A549 (cell line): ENCODE results near the gene MIX23. TPM values are rescaled to one million over a fixed set of nuclear protein-coding genes. Genes with fewer than 3 reads are reported as not detected.

Source experiments
- ATAC-seq, 2 experiments: fragments of 200-7000 bp in 1 of 2; fragments of >200 bp in 1 of 2; cut with Nextera tagmentation in 1 of 2; cut with Tn5 transposase in 1 of 2; 3 replicates each; pipeline versions ENCODE4 v1.8.0 to v1.9.1; 2018 to 2020; ENCODE audit warnings: mild to moderate bottlenecking in 1 of 2, moderate library complexity in 1 of 2
- CTCF ChIA-PET: fragments of 300-600 bp; sonication (Branson Sonifier 250); formaldehyde crosslinking; extraction: SDS; loops from one replicate; lab custom pipeline; 2021; ENCODE audit warnings: antibody characterized with exemption, inconsistent platforms; lab: Yijun Ruan, JAX
- POLR2A ChIA-PET: fragments of 350-600 bp; formaldehyde crosslinking; extraction: SDS; loops from one replicate; lab custom pipeline; 2021; ENCODE audit warnings: antibody characterized with exemption, inconsistent platforms; lab: Yijun Ruan, JAX
- DNase-seq, 2 experiments: peaks; one replicate each; pipeline versions ENCODE4 v3.0.0 to v3.0.0-alpha.2; 2011 to 2016; ENCODE audit warnings: low read depth in 1 of 2, low spot score in 1 of 2
- FAIRE-seq: peaks from 2 replicates; lab custom pipeline; 2011; peaks lifted over from hg19 to GRCh38; lab: Jason Lieb, UNC
- H3K27ac ChIP-seq, 2 experiments: fragments of >200 bp; sonication (Bioruptor Twin); formaldehyde crosslinking; 3 replicates each; pipeline ENCODE4 v1.5.1; 2016 to 2017
- H3K4me1 ChIP-seq: fragments of >200 bp; sonication (Bioruptor Twin); formaldehyde crosslinking; 3 replicates; pipeline ENCODE4 v1.6.1; 2016
- H3K4me2 ChIP-seq: fragments of >200 bp; sonication (Bioruptor Twin); formaldehyde crosslinking; 3 replicates; pipeline ENCODE4 v1.6.1; 2016
- H3K4me3 ChIP-seq: fragments of >200 bp; sonication (Bioruptor Twin); formaldehyde crosslinking; 3 replicates; pipeline ENCODE4 v1.5.1; 2016
- H3K9me3 ChIP-seq: fragments of >200 bp; sonication (Bioruptor Twin); formaldehyde crosslinking; 3 replicates; pipeline ENCODE4 v1.6.1; 2016
- BCL3 ChIP-seq: fragments of >200 bp; sonication (Bioruptor Twin); formaldehyde crosslinking; IDR thresholded peaks from 3 replicates; pipeline ENCODE4 v1.6.1; 2016
- BHLHE40 ChIP-seq: IDR thresholded peaks from 2 replicates; pipeline ENCODE4 v1.6.1; 2012; ENCODE audit warnings: low read depth, low read length, inconsistent platforms
- CEBPB ChIP-seq, 2 experiments: fragments of >200 bp in 1 of 2; sonication (Bioruptor Twin) in 1 of 2; formaldehyde crosslinking in 1 of 2; IDR thresholded peaks; 2 replicates each; pipeline ENCODE4 v1.6.1; 2012 to 2016
- EHMT2 ChIP-seq: fragments of 200-600 bp; sonication (generic); IDR thresholded peaks from 2 replicates; pipeline ENCODE4 v1.6.1; 2016; ENCODE audit warnings: antibody characterized with exemption, low read depth, mild to moderate bottlenecking, moderate library complexity
- GATA3 ChIP-seq: IDR thresholded peaks from 2 replicates; pipeline ENCODE4 v1.6.1; 2012; ENCODE audit warnings: borderline replicate concordance
- HDAC2 ChIP-seq: fragments of 200-600 bp; sonication (generic); IDR thresholded peaks from 2 replicates; pipeline ENCODE4 v1.6.1; 2016
- HES2 ChIP-seq: fragments of >200 bp; sonication (Bioruptor Twin); formaldehyde crosslinking; IDR thresholded peaks from 2 replicates; pipeline ENCODE4 v1.6.1; 2016
- JUN ChIP-seq, 2 experiments: fragments of >200 bp; sonication (Bioruptor Twin); formaldehyde crosslinking; IDR thresholded peaks; 2 replicates in 1 of 2; 3 replicates in 1 of 2; pipeline ENCODE4 v1.6.1; 2016 to 2017
- KDM5A ChIP-seq: fragments of 200-600 bp; sonication (generic); IDR thresholded peaks from 2 replicates; pipeline ENCODE4 v1.6.1; 2016; ENCODE audit warnings: antibody characterized with exemption, mild to moderate bottlenecking
- MAFK ChIP-seq: fragments of 450-650 bp; IDR thresholded peaks from 2 replicates; pipeline ENCODE4 v1.6.1; 2014; ENCODE audit not compliant: partially characterized antibody
- MAX ChIP-seq: IDR thresholded peaks from 2 replicates; pipeline ENCODE4 v1.6.1; 2012
- MAZ ChIP-seq: fragments of 150-350 bp; IDR thresholded peaks from 2 replicates; pipeline ENCODE4 v1.6.1; 2014; ENCODE audit warnings: antibody characterized with exemption, low read depth, low read length, borderline replicate concordance
- MYC ChIP-seq: IDR thresholded peaks from 2 replicates; pipeline ENCODE4 v1.6.1; 2012; ENCODE audit warnings: mild to moderate bottlenecking, inconsistent platforms, low read length, improper control_type of control experiment, borderline replicate concordance
- PHF8 ChIP-seq: fragments of 200-600 bp; sonication (generic); IDR thresholded peaks from 2 replicates; pipeline ENCODE4 v1.6.1; 2016; ENCODE audit warnings: low read depth, mild to moderate bottlenecking, antibody characterized with exemption, moderate library complexity, borderline replicate concordance
- POLR2A ChIP-seq: IDR thresholded peaks from 2 replicates; pipeline ENCODE4 v1.6.1; 2012; ENCODE audit warnings: mild to moderate bottlenecking, low read length
- RAD21 ChIP-seq, 2 experiments: fragments of >200 bp in 1 of 2; sonication (Bioruptor Twin) in 1 of 2; formaldehyde crosslinking in 1 of 2; IDR thresholded peaks in 1 of 2; conservative IDR thresholded peaks in 1 of 2; 2 replicates in 1 of 2; 3 replicates in 1 of 2; pipeline ENCODE4 v1.6.1; 2012 to 2018; ENCODE audit warnings: inconsistent platforms in 1 of 2
- RARB ChIP-seq: fragments of 250-450 bp; sonication (Bioruptor Pico); IDR thresholded peaks from 2 replicates; pipeline ENCODE4 v1.8.0; 2021; ENCODE audit warnings: mild to moderate bottlenecking, moderate library complexity
- TFCP2L1 ChIP-seq: fragments of 250-450 bp; sonication (Bioruptor Pico); IDR thresholded peaks from 2 replicates; pipeline ENCODE4 v1.5.0; 2021; ENCODE audit warnings: mild to moderate bottlenecking
- ZFP36 ChIP-seq: fragments of 450-650 bp; IDR thresholded peaks from 2 replicates; pipeline ENCODE4 v1.6.1; 2014; ENCODE audit warnings: borderline replicate concordance; ENCODE audit not compliant: partially characterized antibody
- ZSCAN20 ChIP-seq: fragments of 250-450 bp; sonication (Bioruptor Pico); IDR thresholded peaks from 2 replicates; pipeline ENCODE4 v1.8.0; 2022; ENCODE audit warnings: mild to moderate bottlenecking, moderate library complexity
- WGBS: methylation state at CpG from one replicate; pipeline ENCODE4 v1.1.6; 2017; ENCODE audit errors: missing lambda C conversion rate; 5-methylcytosine and 5-hydroxymethylcytosine counted together
- polyA plus RNA-seq, 4 experiments: library from polyadenylated mRNA; depleted of rRNA in 3 of 4; stranded (reverse); fragments of >200 nt; fragmentation: RNase III in 1 of 4; extraction: RNeasy Plus Mini Kit Qiagen cat#74134 plus additional on column Dnase treatment in 1 of 4; gene quantifications; 2 replicates in 3 of 4; 3 replicates in 1 of 4; pipeline ENCODE4 v1.2.3, GENCODE V29; 2011 to 2017
- TF ChIP-seq, protein P1 (sequence below): IDR thresholded peaks from 2 replicates; pipeline ENCODE4 v1.6.1; 2012

Gene MIX23
- polyA plus RNA-seq, 2 of the 4 experiments (the other 2 are of a cell fraction): 51.6 to 54.1 TPM

- ChIA-PET CTCF (interaction anchor here (0.7 to 2.3 kb wide), 5 partner anchors 19 to 262 kb away, joined by 3 to 9 read pairs (median 4); partner anchors contain the start of gene FAM162A), POLR2A (interaction anchor here (0.9 to 2.7 kb wide), 8 partner anchors 8 to 262 kb away, joined by 3 to 26 read pairs (median 4); partner anchors contain the start of genes FAM162A and MIX23)
- no peaks in the 10 kb centered on the region for H3K9me3 ChIP-seq
- H3K27ac ChIP-seq: peak overlapping the region; percentile 87 to 90
- TF ChIP-seq CEBPB (IDR thresholded peaks at IDR 0.05) (no peak), HES2 (no peak), EHMT2 (no peak), RARB (CRISPR knock-in tag) (no peak), MAFK (peak; percentile 34)
- H3K4me1 ChIP-seq: peaks cover 16% of the 10 kb centered on the region
- H3K4me3 ChIP-seq: peak overlapping the region; percentile 74
- FAIRE-seq: no peak
- 23% methylated on average over 14 of the region's 14 CpGs for WGBS
- peak overlapping the region; percentile 89 for H3K4me2 ChIP-seq
- DNase-seq: no peak
- ATAC-seq: peak in 1 of 2 experiments; percentile 17; a peak in 3 of 6 replicates
Observed at GRCh38 chr3:122416966-122417365, 33.9 kb upstream of the MIX23 start.

DNA sequence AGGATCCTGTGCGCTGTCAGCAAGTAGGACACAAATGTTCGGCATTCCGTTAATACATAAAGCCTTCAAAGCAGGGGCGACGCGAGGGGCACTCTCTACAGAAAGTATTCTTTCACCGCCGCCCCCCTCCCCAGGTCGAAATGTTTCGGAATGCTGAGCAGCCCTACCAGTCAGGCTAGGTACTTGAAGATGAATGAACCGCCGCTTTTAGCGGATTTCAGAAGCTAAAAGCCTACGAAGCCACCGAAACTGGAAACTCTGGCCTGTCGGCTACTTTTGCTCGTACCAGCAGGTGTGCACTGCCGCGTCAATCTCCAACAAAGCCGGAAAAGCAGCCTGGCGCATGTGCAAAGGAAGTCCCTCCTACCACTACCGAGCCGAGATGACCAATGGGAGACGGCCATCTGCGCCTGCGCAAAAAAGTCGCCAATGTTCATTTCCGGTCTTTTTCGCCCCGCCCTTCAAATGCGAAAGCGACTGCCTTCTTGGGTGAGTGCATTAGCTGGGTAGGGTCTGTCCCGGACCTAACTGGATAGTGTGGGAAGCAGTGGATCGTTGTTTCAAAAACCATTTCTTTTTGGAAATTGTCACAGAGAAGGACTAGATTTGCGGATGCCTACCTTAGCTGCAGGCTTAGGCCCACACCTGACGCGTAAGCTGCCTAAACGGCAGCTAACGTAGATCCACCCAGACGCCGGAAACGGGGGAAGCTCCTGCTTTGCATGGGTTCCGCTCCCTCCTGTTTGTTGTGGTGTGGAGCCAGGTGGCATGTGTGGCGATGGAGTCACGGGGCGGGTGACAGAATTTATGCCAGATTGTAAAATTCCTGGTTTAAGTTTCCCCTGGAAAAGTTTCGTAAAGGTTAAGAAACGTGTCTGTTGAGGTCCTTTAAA, 33.0 kb upstream of the MIX23 start, which contains the start of gene WDR5B:
Gene WDR5B, minus strand, starts transcription at position 301 of the 893 bp plus-strand sequence. CDS start 534 bp downstream, outside the sequence.
- POLR2A ChIA-PET: interaction anchor here (0.7 to 2.7 kb wide), 18 partner anchors 8 to 651 kb away, joined by 3 to 26 read pairs (median 4); partner anchors contain the start of genes FAM162A, HSPBAP1, KPNA1 and MIX23
- WGBS: 1% methylated on average over 48 of the region's 48 CpGs

More for the DNA sequence above, 33.0 kb upstream of the MIX23 start, which contains the start of gene WDR5B:
- DNase-seq (peak; percentile 98), FAIRE-seq (peak; percentile 83), ATAC-seq (peak; percentile 95 to 98)
- H3K27ac ChIP-seq: peak within 1 kb of the TSS; percentile 87 to 90
- no peaks in the 10 kb centered on the region for H3K9me3 ChIP-seq
- H3K4me3 ChIP-seq: peak within 1 kb of the TSS; percentile 74
- CTCF ChIA-PET: interaction anchor here (1.1 to 2.3 kb wide), 4 partner anchors 19 to 263 kb away, joined by 3 to 9 read pairs (median 6); no protein-coding TSS in a partner anchor
- peak within 1 kb of the TSS; percentile 95 for H3K4me2 ChIP-seq
- peaks cover 16% of the 10 kb centered on the region for H3K4me1 ChIP-seq
- TF ChIP-seq HDAC2 (no peak), MYC (0 out of 2 replicates have a peak, but pooled peaks have one; percentile 69), MAZ (no peak), BHLHE40 (no peak), RAD21 (conservative IDR thresholded peaks at IDR 0.05 in 1 of 2, IDR thresholded peaks at IDR 0.05 in 1 of 2) (0 out of 5 replicates have a peak, but pooled peaks of 1 of the 2 experiments have one; percentile 1), POLR2A (peak; percentile 62), GATA3 (peak; percentile 8; the same call in 1 of the 2 replicates), MAX (peak; percentile 75), BCL3 (peak; percentile 86), TFCP2L1 (CRISPR knock-in tag) (peak; percentile 67; the same call in 1 of the 2 replicates), KDM5A (0 out of 2 replicates have a peak, but pooled peaks have one; percentile 30), PHF8 (peak; percentile 79; the same call in 1 of the 2 replicates), ZFP36 (no peak), ZSCAN20 (no peak), JUN (IDR thresholded peaks at IDR 0.05) (peak; percentile 95 to 97)
- TF ChIP-seq, protein P1, sequence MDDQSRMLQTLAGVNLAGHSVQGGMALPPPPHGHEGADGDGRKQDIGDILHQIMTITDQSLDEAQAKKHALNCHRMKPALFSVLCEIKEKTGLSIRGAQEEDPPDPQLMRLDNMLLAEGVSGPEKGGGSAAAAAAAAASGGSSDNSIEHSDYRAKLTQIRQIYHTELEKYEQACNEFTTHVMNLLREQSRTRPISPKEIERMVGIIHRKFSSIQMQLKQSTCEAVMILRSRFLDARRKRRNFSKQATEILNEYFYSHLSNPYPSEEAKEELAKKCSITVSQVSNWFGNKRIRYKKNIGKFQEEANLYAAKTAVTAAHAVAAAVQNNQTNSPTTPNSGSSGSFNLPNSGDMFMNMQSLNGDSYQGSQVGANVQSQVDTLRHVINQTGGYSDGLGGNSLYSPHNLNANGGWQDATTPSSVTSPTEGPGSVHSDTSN: peak; percentile 33; the same call in 1 of the 2 replicates
